Activated CD4-positive, alpha-beta memory T cell treated with anti-CD3 and anti-CD28 coated beads, Interleukin-2, amount 10 ng/mL, durations not matched to agents 7 days and 5 days (primary cell): ENCODE results near the gene MMP14. TPM values are rescaled to one million over a fixed set of nuclear protein-coding genes. Genes with fewer than 3 reads are reported as not detected.
A peak's percentile ranks its signal among the peaks of the same experiment; 100 is the strongest.

Experiments
- CTCF ChIA-PET: fragments of 350-600 bp; sonication (Branson Sonifier 250); formaldehyde crosslinking; loops from one replicate; lab custom pipeline; 2021; ENCODE audit warnings: antibody characterized with exemption, inconsistent platforms; lab: Charles Lee
- POLR2A ChIA-PET: fragments of 350-600 bp; sonication (Branson Sonifier 250); formaldehyde crosslinking; loops from one replicate; lab custom pipeline; 2021; ENCODE audit warnings: antibody characterized with exemption; lab: Charles Lee
- DNase-seq: peaks from one replicate; pipeline ENCODE4 v3.0.0-alpha.2; 2020
- H3K27ac Mint-ChIP-seq: one replicate; pipeline ENCODE4 v1.8.0; 2021; ENCODE audit warnings: mild to moderate bottlenecking, mixed read lengths
- H3K27me3 Mint-ChIP-seq: one replicate; pipeline ENCODE4 v1.8.0; 2021; ENCODE audit warnings: mixed read lengths
- H3K36me3 Mint-ChIP-seq: one replicate; pipeline ENCODE4 v1.8.0; 2021; ENCODE audit warnings: low read depth, mixed read lengths
- H3K4me1 Mint-ChIP-seq: one replicate; pipeline ENCODE4 v1.8.0; 2021; ENCODE audit warnings: mixed read lengths
- H3K4me3 Mint-ChIP-seq: one replicate; pipeline ENCODE4 v1.8.0; 2021; ENCODE audit warnings: mild to moderate bottlenecking, mixed read lengths
- H3K9me3 Mint-ChIP-seq: one replicate; pipeline ENCODE4 v1.8.0; 2021; ENCODE audit warnings: mixed read lengths
- total RNA-seq, 2 experiments: library from RNA; stranded (reverse); gene quantifications; one replicate each; pipeline ENCODE4 v1.2.3, GENCODE V29; 2021

Gene MMP14
- total RNA-seq, 2 experiments from 2014 or later, result 1.9 to 2.9 TPM

DNA sequence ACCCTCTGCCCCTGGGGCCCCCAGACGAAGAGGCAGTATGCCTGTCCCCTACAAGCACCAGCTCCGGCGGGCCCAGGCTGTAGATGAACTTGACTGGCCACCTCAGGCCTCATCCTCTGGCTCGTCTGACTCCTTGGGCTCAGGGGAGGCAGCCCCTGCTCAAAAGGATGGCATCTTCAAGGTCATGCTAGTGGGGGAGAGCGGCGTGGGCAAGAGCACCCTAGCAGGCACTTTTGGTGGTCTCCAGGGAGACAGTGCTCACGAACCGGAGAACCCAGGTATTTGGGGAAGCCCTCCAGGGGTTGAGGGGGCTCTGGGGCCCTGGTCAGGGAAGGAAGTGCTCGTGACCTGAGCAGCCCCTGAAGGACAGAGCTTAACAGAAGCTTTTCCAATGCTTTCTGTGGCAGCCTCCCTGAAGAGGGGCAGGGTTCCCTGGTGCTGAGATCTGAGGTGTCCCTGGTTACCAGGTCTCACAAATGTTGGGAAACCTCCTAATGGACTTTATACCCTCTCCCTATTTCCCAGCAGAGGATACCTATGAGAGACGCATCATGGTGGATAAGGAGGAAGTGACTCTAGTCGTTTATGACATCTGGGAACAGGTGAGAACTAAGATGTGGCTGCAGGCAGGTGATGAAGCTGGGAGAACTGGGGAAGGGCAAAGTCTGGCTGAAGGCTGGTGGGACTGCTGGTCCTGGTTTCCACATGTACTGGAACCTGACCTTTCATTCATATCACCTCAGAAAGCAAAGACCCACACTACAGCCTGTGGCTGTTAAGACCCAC is 48.5 kb downstream of the MMP14 start:
- CTCF ChIA-PET, result interaction anchor here (0.7 to 12.1 kb wide), 12 partner anchors 9 to 62 kb away, joined by 3 to 145 read pairs (median 5); partner anchors contain the start of genes LRP10 and RBM23
- no peaks in the 10 kb centered on the region for H3K9me3 Mint-ChIP-seq
- POLR2A ChIA-PET, result interaction anchor here (0.5 to 9.2 kb wide), 6 partner anchors 11 to 72 kb away, joined by 3 to 115 read pairs (median 5); partner anchors contain the start of genes HAUS4, LRP10 and PRMT5
- no peak for DNase-seq
- peaks cover 39% of the 10 kb centered on the region for H3K4me1 Mint-ChIP-seq
- H3K27ac Mint-ChIP-seq, result no peak overlapping the region
- peaks cover 1% of the 10 kb centered on the region for H3K36me3 Mint-ChIP-seq
- peaks cover 23% of the 10 kb centered on the region for H3K27me3 Mint-ChIP-seq
- H3K4me3 Mint-ChIP-seq, result peak overlapping the region; percentile 22

DNA sequence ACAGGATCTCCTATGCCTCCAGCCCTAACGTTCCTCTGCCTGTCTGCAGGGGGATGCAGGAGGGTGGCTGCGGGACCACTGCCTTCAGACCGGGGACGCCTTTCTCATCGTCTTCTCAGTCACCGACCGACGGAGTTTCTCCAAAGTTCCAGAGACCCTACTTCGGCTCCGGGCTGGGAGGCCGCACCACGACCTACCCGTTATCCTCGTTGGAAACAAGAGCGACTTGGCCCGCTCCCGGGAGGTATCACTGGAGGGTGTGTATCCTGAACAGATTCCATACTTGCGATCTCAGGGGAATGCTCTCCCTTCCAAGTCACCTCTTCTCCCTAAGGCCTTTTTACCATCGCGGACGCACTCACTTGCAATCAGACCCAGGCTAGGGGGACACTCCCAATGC is 49.6 kb downstream of the MMP14 start:
- Mint-ChIP-seq H3K27me3 (peaks cover 23% of the 10 kb centered on the region), H3K4me3 (peak overlapping the region; percentile 84), H3K9me3 (no peaks in the 10 kb centered on the region), H3K4me1 (peaks cover 44% of the 10 kb centered on the region), H3K36me3 (peaks cover 5% of the 10 kb centered on the region), H3K27ac (peak overlapping the region; percentile 28)
- DNase-seq, result no peak
- ChIA-PET POLR2A (interaction anchor here (0.6 to 9.2 kb wide), 8 partner anchors 10 to 71 kb away, joined by 3 to 115 read pairs (median 6); partner anchors contain the start of genes HAUS4, LRP10, PRMT5 and RBM23), CTCF (interaction anchor here (0.9 to 12.1 kb wide), 18 partner anchors 10 to 972 kb away, joined by 3 to 145 read pairs (median 6); partner anchors contain the start of genes HAUS4, LRP10 and RBM23)

DNA sequence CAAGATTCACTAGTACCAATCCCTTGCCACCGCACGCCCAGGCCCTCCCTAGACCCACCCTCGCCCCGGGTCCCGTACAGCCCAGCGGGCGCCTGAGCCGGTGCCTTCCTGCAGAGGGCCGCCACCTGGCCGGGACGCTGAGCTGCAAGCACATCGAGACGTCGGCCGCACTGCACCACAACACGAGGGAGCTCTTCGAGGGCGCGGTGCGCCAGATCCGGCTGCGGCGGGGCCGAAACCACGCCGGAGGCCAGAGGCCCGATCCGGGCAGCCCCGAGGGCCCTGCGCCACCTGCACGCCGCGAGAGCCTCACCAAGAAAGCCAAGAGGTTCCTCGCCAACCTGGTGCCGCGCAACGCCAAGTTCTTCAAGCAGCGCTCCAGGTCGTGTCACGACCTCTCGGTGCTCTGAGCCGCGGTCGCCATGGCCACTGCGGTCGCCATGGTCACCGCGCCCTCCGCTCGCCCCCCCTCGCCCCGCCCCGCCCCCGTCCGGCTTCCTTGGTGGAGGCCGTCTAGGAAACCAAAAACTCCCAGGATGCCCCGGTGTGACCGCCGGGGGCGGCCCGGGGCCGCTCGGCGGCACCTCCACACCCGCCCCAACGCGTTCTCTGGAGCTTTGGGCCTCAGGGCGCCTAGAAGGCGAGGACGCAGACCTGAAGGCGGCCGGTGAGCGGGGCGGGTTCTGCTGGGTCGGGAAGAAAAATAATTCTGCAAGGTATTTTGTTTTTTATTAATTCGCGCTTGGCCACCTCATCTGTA is 50.3 kb downstream of the MMP14 start:
- peak overlapping the region; percentile 89 for H3K27ac Mint-ChIP-seq
- peaks cover 44% of the 10 kb centered on the region for H3K4me1 Mint-ChIP-seq
- H3K27me3 Mint-ChIP-seq, result peaks cover 23% of the 10 kb centered on the region
- ChIA-PET CTCF (interaction anchor here (0.6 to 12.1 kb wide), 18 partner anchors 9 to 973 kb away, joined by 3 to 145 read pairs (median 6); partner anchors contain the start of genes HAUS4, LRP10 and RBM23), POLR2A (interaction anchor here (0.6 to 9.2 kb wide), 11 partner anchors 8 to 973 kb away, joined by 3 to 115 read pairs (median 4); partner anchors contain the start of genes HAUS4, LRP10, PRMT5 and RBM23)
- peak; percentile 85 for DNase-seq
- peaks cover 5% of the 10 kb centered on the region for H3K36me3 Mint-ChIP-seq
- H3K9me3 Mint-ChIP-seq, result no peaks in the 10 kb centered on the region
- peak overlapping the region; percentile 84 for H3K4me3 Mint-ChIP-seq

DNA sequence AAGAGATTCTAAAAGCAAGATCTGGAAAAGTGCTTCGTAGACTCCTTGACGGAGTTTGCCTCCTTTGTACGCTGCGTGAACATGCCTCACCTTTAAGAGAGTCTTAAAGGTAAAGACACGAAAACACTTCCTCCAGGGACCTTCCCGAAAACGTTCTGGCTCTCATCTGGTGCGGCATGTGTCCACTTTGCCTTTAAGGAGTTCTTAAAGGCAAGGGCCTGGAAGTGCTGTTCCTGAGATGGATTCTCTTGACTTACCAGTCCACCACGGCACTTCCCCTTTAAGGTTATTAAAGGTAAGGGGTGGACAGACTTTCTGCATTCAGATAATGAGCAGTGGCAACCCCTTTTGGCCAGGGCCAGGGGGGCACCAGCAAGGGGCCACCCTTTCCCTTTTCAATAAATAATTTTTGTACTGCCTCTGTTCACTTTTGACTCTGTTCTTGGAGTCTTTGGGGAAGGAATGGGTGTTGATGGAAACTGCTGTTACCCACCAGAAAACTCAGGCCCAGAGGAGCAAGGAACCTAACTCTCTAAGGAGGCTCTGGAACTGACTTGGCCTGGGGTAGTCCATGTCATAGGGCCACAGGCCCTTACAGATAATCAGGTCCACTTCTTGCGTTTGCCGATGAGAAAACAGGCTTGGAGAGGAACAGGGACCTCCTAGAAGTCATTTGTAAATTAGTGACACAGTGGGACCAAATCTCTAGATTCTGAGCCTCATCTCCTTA is 51.0 kb downstream of the MMP14 start:
- H3K4me1 Mint-ChIP-seq, result peaks cover 45% of the 10 kb centered on the region
- peak overlapping the region; percentile 89 for H3K27ac Mint-ChIP-seq

DNA sequence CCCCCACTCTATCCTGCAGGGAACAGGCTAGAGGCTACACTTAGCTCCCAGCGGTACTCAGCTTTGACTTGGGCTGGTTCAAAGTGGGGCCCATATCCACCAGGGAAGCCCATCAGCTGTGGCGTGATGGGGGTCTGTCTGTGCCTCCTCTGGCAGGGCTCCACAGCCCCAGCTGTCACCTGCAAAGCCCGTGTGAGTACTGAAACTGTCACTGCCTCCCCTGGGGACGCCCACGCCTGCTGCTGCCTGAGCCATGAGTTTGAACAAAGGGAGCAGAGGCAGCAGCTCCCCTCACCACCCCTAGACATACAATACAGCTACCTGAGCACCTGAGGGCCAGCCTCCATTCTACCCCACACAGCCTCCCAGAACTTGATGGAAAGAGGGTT is 51.6 kb downstream of the MMP14 start:
- Mint-ChIP-seq H3K4me3 (peak overlapping the region; percentile 84), H3K27ac (peak overlapping the region; percentile 89), H3K36me3 (peaks cover 5% of the 10 kb centered on the region), H3K27me3 (peaks cover 19% of the 10 kb centered on the region), H3K9me3 (no peaks in the 10 kb centered on the region), H3K4me1 (peaks cover 45% of the 10 kb centered on the region)
- ChIA-PET POLR2A (interaction anchor here (0.8 to 9.2 kb wide), 9 partner anchors 13 to 332 kb away, joined by 3 to 115 read pairs (median 4); partner anchors contain the start of genes LRP10, MRPL52 and RBM23), CTCF (interaction anchor here (0.8 to 12.1 kb wide), 6 partner anchors 12 to 1048 kb away, joined by 3 to 145 read pairs (median 4); partner anchors contain the start of gene LRP10)
- DNase-seq, result no peak

More for the DNA sequence above, 51.0 kb downstream of the MMP14 start:
- CTCF ChIA-PET, result interaction anchor here (1.0 to 12.1 kb wide), 9 partner anchors 12 to 64 kb away, joined by 4 to 145 read pairs (median 6); partner anchors contain the start of genes LRP10 and RBM23
- Mint-ChIP-seq H3K36me3 (peaks cover 5% of the 10 kb centered on the region), H3K4me3 (peak overlapping the region; percentile 84), H3K27me3 (peaks cover 19% of the 10 kb centered on the region), H3K9me3 (no peaks in the 10 kb centered on the region)
- peak; percentile 68 for DNase-seq
- POLR2A ChIA-PET, result interaction anchor here (0.7 to 9.2 kb wide), 10 partner anchors 9 to 332 kb away, joined by 3 to 115 read pairs (median 6); partner anchors contain the start of genes LRP10, MRPL52 and RBM23

DNA sequence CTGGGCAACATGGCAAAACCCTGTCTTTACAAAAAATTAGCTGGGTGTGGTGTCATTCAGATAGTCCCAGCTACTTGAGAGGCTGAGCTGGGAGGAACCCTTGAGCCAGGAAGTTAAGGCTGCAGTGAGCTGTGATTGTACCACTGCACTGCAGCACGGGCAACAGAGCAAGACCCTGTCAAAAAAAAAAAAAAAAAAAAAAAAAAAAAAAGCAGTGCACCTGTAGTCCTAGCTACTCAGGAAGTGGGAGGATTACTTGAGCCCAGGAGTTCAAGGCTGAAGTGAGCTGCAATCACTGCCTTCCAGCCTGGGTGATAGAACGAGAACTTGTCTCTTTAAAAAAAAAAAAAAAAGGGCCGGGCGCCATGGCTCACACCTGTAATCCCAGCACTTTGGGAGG is 52.3 kb downstream of the MMP14 start:
- H3K4me1 Mint-ChIP-seq, result peaks cover 44% of the 10 kb centered on the region
- H3K36me3 Mint-ChIP-seq, result peaks cover 5% of the 10 kb centered on the region
- no peaks in the 10 kb centered on the region for H3K9me3 Mint-ChIP-seq
- peak overlapping the region; percentile 89 for H3K27ac Mint-ChIP-seq
- peaks cover 16% of the 10 kb centered on the region for H3K27me3 Mint-ChIP-seq
- POLR2A ChIA-PET, result interaction anchor here (0.8 to 9.2 kb wide), 8 partner anchors 12 to 333 kb away, joined by 3 to 115 read pairs (median 4); partner anchors contain the start of genes LRP10, MRPL52 and RBM23
- CTCF ChIA-PET, result interaction anchor here (0.6 to 12.1 kb wide), 10 partner anchors 11 to 1918 kb away, joined by 3 to 145 read pairs (median 4); partner anchors contain the start of gene LRP10
- DNase-seq, result peak; percentile 28
- H3K4me3 Mint-ChIP-seq, result peak overlapping the region; percentile 30

DNA sequence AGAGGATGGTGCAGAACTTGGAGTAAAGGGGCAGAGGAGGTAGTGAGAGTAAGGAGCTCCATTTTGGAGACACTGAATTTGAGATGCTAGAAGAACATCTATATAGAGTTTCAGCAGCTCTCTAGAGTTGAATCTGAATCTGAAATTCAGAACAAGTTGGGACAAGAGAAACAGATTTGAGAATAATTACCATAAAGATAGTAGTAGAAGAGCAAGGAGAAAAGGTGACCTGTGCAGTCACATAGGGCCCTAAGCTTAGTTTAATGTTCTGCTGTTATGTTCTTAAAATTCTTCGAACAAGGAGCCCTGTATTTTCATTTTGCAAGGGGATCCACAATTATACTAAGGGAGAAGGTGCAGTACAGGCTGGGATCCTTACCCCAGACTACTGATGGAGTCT is 54.0 kb downstream of the MMP14 start:
- CTCF ChIA-PET, result interaction anchor here (0.9 to 12.1 kb wide), 5 partner anchors 9 to 334 kb away, joined by 3 to 145 read pairs (median 6); partner anchors contain the start of gene LRP10
- Mint-ChIP-seq H3K9me3 (no peaks in the 10 kb centered on the region), H3K4me3 (no peak overlapping the region), H3K4me1 (peaks cover 39% of the 10 kb centered on the region), H3K27me3 (peaks cover 8% of the 10 kb centered on the region), H3K27ac (no peak overlapping the region), H3K36me3 (peaks cover 8% of the 10 kb centered on the region)
- POLR2A ChIA-PET, result interaction anchor here (1.2 to 2.5 kb wide), 3 partner anchors 8 to 28 kb away, joined by 3 to 9 read pairs (median 3); partner anchors contain the start of gene RBM23
- DNase-seq, result no peak

DNA sequence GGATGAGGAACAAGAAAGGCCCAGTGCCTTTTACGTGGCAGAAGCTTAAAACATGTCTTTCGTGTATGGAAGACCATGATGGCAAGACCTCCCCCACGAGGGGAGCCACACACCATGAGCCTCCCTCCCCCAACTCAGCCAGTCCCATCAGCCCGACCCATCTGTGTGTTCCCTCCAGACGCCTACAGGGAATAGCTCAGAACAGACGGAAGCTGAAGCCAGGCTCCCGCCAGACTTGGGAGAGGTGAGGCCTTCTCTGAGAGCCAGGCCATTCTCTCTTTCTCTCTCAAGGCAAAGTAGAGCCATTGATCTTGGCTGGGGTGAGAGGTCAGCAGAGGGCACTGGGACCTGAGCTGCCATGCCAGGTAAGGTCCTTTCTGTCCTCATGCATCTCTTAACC is 56.1 kb downstream of the MMP14 start:
- Mint-ChIP-seq H3K4me1 (peaks cover 24% of the 10 kb centered on the region), H3K4me3 (no peak overlapping the region), H3K27me3 (no peaks in the 10 kb centered on the region), H3K27ac (no peak overlapping the region), H3K9me3 (no peaks in the 10 kb centered on the region), H3K36me3 (peaks cover 8% of the 10 kb centered on the region)
- ChIA-PET POLR2A (no interaction called here), CTCF (interaction anchor here (1.5 to 12.1 kb wide), 2 partner anchors 21 to 38 kb away, joined by 4 to 145 read pairs; partner anchors contain the start of gene LRP10)
- DNase-seq, result no peak

DNA sequence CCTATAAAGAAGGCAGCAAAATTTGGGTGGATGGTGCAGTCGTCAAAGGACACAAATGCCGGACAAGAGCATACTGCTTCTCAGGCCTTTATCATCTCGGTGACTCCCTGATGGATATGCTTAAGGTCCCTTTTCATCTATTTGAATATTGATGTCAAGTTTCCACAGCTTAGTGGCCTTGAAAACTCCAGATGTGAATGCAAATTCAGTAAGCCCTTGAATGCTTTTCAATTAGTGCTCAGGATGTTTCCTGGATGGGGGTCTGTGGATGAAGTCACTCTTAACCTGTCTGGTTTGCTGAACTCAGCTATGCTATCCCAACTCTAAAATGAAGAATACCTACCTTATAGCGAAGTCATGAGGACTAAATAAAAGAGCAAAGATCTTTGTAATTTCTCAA is 57.3 kb downstream of the MMP14 start:
- POLR2A ChIA-PET, result interaction anchor here (0.9 to 1.3 kb wide), 2 partner anchors 24 to 64 kb away, joined by 3 read pairs; partner anchors contain the start of gene MRPL52
- no peak overlapping the region for H3K4me3 Mint-ChIP-seq
- DNase-seq, result no peak
- CTCF ChIA-PET, result no interaction called here
- peaks cover 19% of the 10 kb centered on the region for H3K4me1 Mint-ChIP-seq
- no peak overlapping the region for H3K27ac Mint-ChIP-seq
- H3K9me3 Mint-ChIP-seq, result no peaks in the 10 kb centered on the region
- peaks cover 14% of the 10 kb centered on the region for H3K36me3 Mint-ChIP-seq
- H3K27me3 Mint-ChIP-seq, result no peaks in the 10 kb centered on the region

DNA sequence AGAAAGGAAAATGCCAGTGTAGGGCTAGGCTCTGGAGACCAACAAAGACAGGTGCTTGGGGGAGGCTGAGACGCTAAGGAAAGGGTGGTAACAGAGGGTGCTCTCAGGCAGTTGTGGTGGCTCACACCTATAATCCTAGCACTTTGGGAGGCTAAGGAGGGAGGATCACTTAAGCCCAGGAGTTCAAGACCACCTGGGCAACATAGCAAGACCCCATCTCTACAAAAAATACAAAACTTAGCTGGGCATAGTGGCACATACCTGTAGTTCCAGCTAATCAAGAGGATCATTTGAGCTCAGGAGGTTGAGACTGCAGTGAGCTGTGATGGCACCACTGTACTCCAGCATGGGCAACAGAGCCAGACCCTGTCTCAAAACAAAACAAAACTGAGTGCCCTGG is 59.0 kb downstream of the MMP14 start:
- ChIA-PET CTCF (interaction anchor here (1.1 to 8.6 kb wide), 6 partner anchors 9 to 339 kb away, joined by 4 to 69 read pairs (median 6); partner anchors contain the start of gene LRP10), POLR2A (interaction anchor here (2.0 to 2.1 kb wide), 2 partner anchors 9 to 34 kb away, joined by 5 to 12 read pairs; partner anchors contain the start of gene PRMT5)
- H3K9me3 Mint-ChIP-seq, result no peaks in the 10 kb centered on the region

DNA sequence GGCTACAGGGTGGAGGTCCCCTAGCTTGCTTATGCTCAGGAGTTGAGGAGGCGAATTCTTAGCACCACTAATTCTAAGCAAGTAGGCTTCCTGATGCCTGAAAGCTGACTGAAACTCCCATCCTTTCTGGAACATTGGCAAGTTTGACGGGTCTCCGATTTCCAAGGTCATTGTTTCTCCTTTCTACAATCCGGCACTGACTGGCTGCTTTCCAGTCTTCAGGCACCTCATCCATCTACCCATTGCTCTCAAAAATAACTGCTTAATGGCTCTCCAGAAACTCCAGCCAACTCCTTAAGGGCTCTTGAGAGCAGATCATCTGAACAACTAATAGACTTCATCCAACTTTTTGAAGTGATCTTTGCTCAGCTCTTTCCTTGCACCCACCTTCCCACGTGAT is 60.0 kb downstream of the MMP14 start:
- no peaks in the 10 kb centered on the region for H3K27me3 Mint-ChIP-seq
- no peak for DNase-seq
- ChIA-PET CTCF (interaction anchor here (0.7 to 8.6 kb wide), 7 partner anchors 10 to 340 kb away, joined by 3 to 69 read pairs (median 5); partner anchors contain the start of gene LRP10), POLR2A (interaction anchor here (1.2 to 2.2 kb wide), 6 partner anchors 10 to 284 kb away, joined by 3 to 12 read pairs (median 4); partner anchors contain the start of gene PRMT5)
- no peak overlapping the region for H3K27ac Mint-ChIP-seq
- peaks cover 22% of the 10 kb centered on the region for H3K36me3 Mint-ChIP-seq
- H3K4me3 Mint-ChIP-seq, result no peak overlapping the region
- peaks cover 19% of the 10 kb centered on the region for H3K4me1 Mint-ChIP-seq
- H3K9me3 Mint-ChIP-seq, result no peaks in the 10 kb centered on the region

More for the DNA sequence above, 59.0 kb downstream of the MMP14 start:
- peaks cover 10% of the 10 kb centered on the region for H3K4me1 Mint-ChIP-seq
- H3K36me3 Mint-ChIP-seq, result peaks cover 15% of the 10 kb centered on the region
- no peak overlapping the region for H3K4me3 Mint-ChIP-seq
- no peaks in the 10 kb centered on the region for H3K27me3 Mint-ChIP-seq
- H3K27ac Mint-ChIP-seq, result no peak overlapping the region
- no peak for DNase-seq
